Natural killer cell (primary cell): ENCODE measurements around the gene ASH1L. TPM values are rescaled to one million over a fixed set of nuclear protein-coding genes. Genes with fewer than 3 reads are reported as not detected.
A peak's percentile ranks its signal among the peaks of the same experiment; 100 is the strongest.

Experiments
- ATAC-seq, 3 donors: fragments of 150-1000 bp in 2 of 3; fragments of 200-7000 bp in 1 of 3; cut with Tn5 transposase; 1 replicate in 1 of 3; 2 replicates in 2 of 3; pipeline ENCODE4 v1.10.0; 2021; ENCODE audit warnings: mild to moderate bottlenecking in 2 of 3, moderate library complexity in 2 of 3
- DNase-seq, 2 donors: peaks; one replicate each; pipeline versions ENCODE4 v3.0.0 to v3.0.0-alpha.2; 2013 to 2021; ENCODE audit warnings: mixed read lengths in 1 of 2
- H3K27ac ChIP-seq: one replicate; pipeline ENCODE4 v1.5.1; 2013; ENCODE audit warnings: mild to moderate bottlenecking, low read length
- H3K27me3 ChIP-seq: one replicate; pipeline ENCODE4 v1.6.1; 2013; ENCODE audit warnings: low read length; ENCODE audit not compliant: control insufficient read depth, insufficient read depth
- H3K36me3 ChIP-seq: one replicate; pipeline ENCODE4 v1.6.1; 2013; ENCODE audit warnings: low read length; ENCODE audit not compliant: control insufficient read depth, insufficient read depth
- H3K4me1 ChIP-seq: one replicate; pipeline ENCODE4 v1.6.1; 2013; ENCODE audit warnings: low read length; ENCODE audit not compliant: control insufficient read depth, insufficient read depth
- H3K4me3 ChIP-seq: one replicate; pipeline ENCODE4 v1.5.1; 2013; ENCODE audit warnings: low read length
- H3K9me3 ChIP-seq: one replicate; pipeline ENCODE4 v1.6.1; 2013; ENCODE audit warnings: low read length; ENCODE audit not compliant: control insufficient read depth, insufficient read depth
- H3K27ac Mint-ChIP-seq, 2 donors: one replicate each; pipeline ENCODE4 v1.8.0; 2022; ENCODE audit warnings: mild to moderate bottlenecking in 2 of 2, mixed read lengths in 2 of 2, moderate library complexity in 1 of 2
- H3K27me3 Mint-ChIP-seq, 2 donors: one replicate each; pipeline ENCODE4 v1.8.0; 2022; ENCODE audit warnings: low read depth in 2 of 2, mixed read lengths in 2 of 2
- H3K36me3 Mint-ChIP-seq: one replicate; pipeline ENCODE4 v1.8.0; 2022; ENCODE audit warnings: mixed read lengths
- H3K4me1 Mint-ChIP-seq, 2 donors: one replicate each; pipeline ENCODE4 v1.8.0; 2022; ENCODE audit warnings: mixed read lengths in 2 of 2
- H3K4me3 Mint-ChIP-seq: one replicate; pipeline ENCODE4 v1.8.0; 2022; ENCODE audit warnings: mild to moderate bottlenecking, moderate library complexity, mixed read lengths
- H3K9me3 Mint-ChIP-seq, 2 donors: one replicate each; pipeline ENCODE4 v1.8.0; 2022; ENCODE audit warnings: mixed read lengths in 2 of 2
- CTCF ChIP-seq: fragments of 200-600 bp; IDR thresholded peaks from one replicate; pipeline ENCODE4 v1.8.0; 2022; ENCODE audit warnings: antibody characterized with exemption
- WGBS: methylation state at CpG from one replicate; pipeline ENCODE4 v1.1.7; 2013; ENCODE audit warnings: missing lambda C conversion rate; ENCODE audit not compliant: insufficient coverage; 5-methylcytosine and 5-hydroxymethylcytosine counted together
- intact Hi-C: fragments of 100-400 bp; cut with micrococcal nuclease; formaldehyde crosslinking; loops from one replicate; pipeline ENCODE4 v1.14.2; 2022
- total RNA-seq, 4 donors: library from RNA; stranded (reverse); fragments of 120-200 nt in 1 of 4; gene quantifications; one replicate each; pipeline versions ENCODE4 v1.2.3 to v1.2.4, GENCODE V29; 2013 to 2022

The ASH1L gene
- total RNA-seq, 3 donors from 2014 or later (not counting 1 experiment from before 2014, with no cell fraction given) = 82.2 to 99.5 (median 91.9) TPM

- Mint-ChIP-seq H3K4me3 (no peak overlapping the region), H3K36me3 (peaks cover 27% of the 10 kb centered on the region), H3K27me3 (no peaks in the 10 kb centered on the region), H3K9me3 (no peaks in the 10 kb centered on the region), H3K27ac (peak overlapping the region in 1 of 2 donors; percentile 11), H3K4me1 (no peaks in the 10 kb centered on the region)
- Histone ChIP-seq H3K27ac (no peak overlapping the region), H3K4me3 (no peak overlapping the region), H3K9me3 (no peaks in the 10 kb centered on the region), H3K27me3 (no peaks in the 10 kb centered on the region), H3K4me1 (no peaks in the 10 kb centered on the region), H3K36me3 (peaks cover 72% of the 10 kb centered on the region)
- ATAC-seq (no peak), DNase-seq (no peak)
- intact Hi-C loops = no loop called here
- no peak for TF ChIP-seq CTCF
- 88% methylated on average over 5 of the region's 6 CpGs for WGBS
Measured at GRCh38 chr1:155352631-155353030, 210.0 kb downstream of the ASH1L start.

DNA sequence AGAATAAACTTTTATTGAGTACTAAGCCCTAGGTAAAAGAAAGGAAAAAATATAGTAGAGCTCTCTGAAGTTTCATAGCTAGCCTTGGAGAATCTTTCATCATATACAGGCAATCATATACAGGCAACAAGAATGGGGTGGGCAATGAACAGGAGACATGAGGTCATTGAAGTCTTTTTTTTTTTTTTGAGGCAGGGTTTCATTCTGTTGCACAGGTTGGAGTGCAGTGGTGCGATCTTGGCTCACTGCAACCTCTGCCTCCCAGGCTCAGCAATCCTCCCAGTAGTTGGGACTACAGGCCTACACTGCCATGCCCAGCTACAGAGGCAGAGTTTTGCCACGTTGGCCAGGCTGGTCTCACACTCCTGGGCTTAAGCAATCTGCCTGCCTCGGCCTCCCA, 219.8 kb downstream of the ASH1L start:
- H3K4me3 ChIP-seq = no peak overlapping the region
- H3K4me1 Mint-ChIP-seq = no peaks in the 10 kb centered on the region
- TF ChIP-seq CTCF = no peak
- no peak for ATAC-seq
- H3K27ac Mint-ChIP-seq = no peak overlapping the region
- intact Hi-C loops = no loop called here
- DNase-seq = no peak
- H3K9me3 Mint-ChIP-seq = no peaks in the 10 kb centered on the region
- H3K36me3 ChIP-seq = peaks cover 87% of the 10 kb centered on the region
- no peaks in the 10 kb centered on the region for H3K9me3 ChIP-seq
- H3K27me3 Mint-ChIP-seq = no peaks in the 10 kb centered on the region
- H3K27ac ChIP-seq = no peak overlapping the region
- no peaks in the 10 kb centered on the region for H3K4me1 ChIP-seq
- no peaks in the 10 kb centered on the region for H3K27me3 ChIP-seq
- H3K4me3 Mint-ChIP-seq = no peak overlapping the region
- 100% methylated on average over 3 of the region's 3 CpGs for WGBS
- peaks cover 32% of the 10 kb centered on the region for H3K36me3 Mint-ChIP-seq

DNA sequence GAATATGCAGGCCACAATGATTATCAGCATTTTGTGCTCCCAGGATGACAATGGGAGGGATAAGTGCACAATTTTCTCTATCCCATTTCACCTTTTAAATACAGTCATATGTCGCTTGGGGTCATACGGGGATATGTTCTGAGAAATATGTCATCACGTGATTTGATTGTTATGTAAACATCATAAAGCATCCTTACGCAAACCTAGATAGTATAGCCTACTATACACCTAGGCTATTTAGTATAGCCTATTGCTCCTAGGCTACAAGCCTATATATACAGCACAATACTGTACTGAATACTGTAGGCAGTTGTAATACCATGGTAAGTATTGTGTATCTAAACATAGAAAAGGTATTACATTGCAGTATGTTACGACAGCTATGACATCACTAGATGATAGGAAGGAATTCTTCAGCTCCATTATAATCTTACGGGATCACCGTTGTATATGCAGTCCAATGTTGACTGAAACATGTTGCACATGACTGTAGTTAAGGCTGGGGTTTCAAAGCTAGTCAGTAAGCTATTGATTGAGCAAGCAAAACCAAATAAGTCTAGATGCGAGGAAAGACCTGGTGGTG, 223.0 kb downstream of the ASH1L start:
- Histone ChIP-seq H3K27me3 (no peaks in the 10 kb centered on the region), H3K4me3 (no peak overlapping the region), H3K36me3 (peaks cover 80% of the 10 kb centered on the region), H3K27ac (no peak overlapping the region), H3K4me1 (no peaks in the 10 kb centered on the region), H3K9me3 (no peaks in the 10 kb centered on the region)
- no peak for TF ChIP-seq CTCF
- Mint-ChIP-seq H3K27ac (no peak overlapping the region), H3K36me3 (peaks cover 31% of the 10 kb centered on the region), H3K27me3 (no peaks in the 10 kb centered on the region), H3K4me1 (no peaks in the 10 kb centered on the region), H3K4me3 (no peak overlapping the region), H3K9me3 (no peaks in the 10 kb centered on the region)
- intact Hi-C loops = no loop called here
- DNase-seq = no peak
- 97% methylated on average over 7 of the region's 8 CpGs for WGBS
- no peak for ATAC-seq

DNA sequence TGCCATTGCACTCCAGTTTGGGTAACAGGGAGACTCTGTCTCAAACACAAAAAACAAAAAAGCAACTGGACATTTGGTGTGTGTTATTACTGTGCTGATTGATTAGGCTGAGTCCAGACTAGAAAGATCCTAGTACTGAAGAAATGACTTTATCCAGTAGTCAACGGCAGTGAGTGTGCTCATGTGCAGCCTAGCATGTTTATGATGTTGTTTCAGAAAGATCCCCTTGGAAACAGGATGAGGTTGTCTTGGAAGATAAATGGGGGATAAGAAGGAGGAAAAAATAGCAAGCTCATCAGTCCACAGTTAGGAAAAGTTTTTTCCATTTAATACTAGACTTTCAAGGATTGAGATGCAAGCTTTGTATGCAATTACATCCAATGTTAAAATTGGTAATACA, 227.6 kb downstream of the ASH1L start:
- TF ChIP-seq CTCF = no peak
- intact Hi-C loops = no loop called here
- Histone ChIP-seq H3K4me3 (no peak overlapping the region), H3K27me3 (no peaks in the 10 kb centered on the region), H3K9me3 (no peaks in the 10 kb centered on the region), H3K4me1 (no peaks in the 10 kb centered on the region), H3K27ac (no peak overlapping the region), H3K36me3 (peaks cover 50% of the 10 kb centered on the region)
- no peak overlapping the region for H3K4me3 Mint-ChIP-seq
- H3K4me1 Mint-ChIP-seq = no peaks in the 10 kb centered on the region
- DNase-seq (no peak), ATAC-seq (no peak)
- 96% methylated on average over 1 of the region's 1 CpG for WGBS
- no peaks in the 10 kb centered on the region for H3K9me3 Mint-ChIP-seq
- no peaks in the 10 kb centered on the region for H3K27me3 Mint-ChIP-seq
- peaks cover 26% of the 10 kb centered on the region for H3K36me3 Mint-ChIP-seq
- peak overlapping the region in 1 of 2 donors; percentile 16 for H3K27ac Mint-ChIP-seq
